CD14-positive monocyte (primary cell): ENCODE measurements around the gene TAF4. TPM values are rescaled to one million over a fixed set of nuclear protein-coding genes. Genes with fewer than 3 reads are reported as not detected.
"Not testable (repeated sequence)": the region's sequence is repeated elsewhere in the genome, so short reads cannot be mapped to it uniquely, and the experiment has no call there.

Experiments used
- DNase-seq, 3 donors: peaks; one replicate each; pipeline ENCODE4 v3.0.0-alpha.2; 2011 to 2022
- H2AFZ ChIP-seq: 2 replicates; pipeline ENCODE4 v1.6.0; 2012; ENCODE audit warnings: mild to moderate bottlenecking, low read depth, low read length, inconsistent platforms; ENCODE audit not compliant: insufficient read depth, poor library complexity, severe bottlenecking
- H3K27ac ChIP-seq, 2 donors: 1 replicate in 1 of 2; 2 replicates in 1 of 2; pipeline ENCODE4 v1.5.1; 2012 to 2013; ENCODE audit warnings: low read length in 2 of 2, control low read depth in 1 of 2, inconsistent platforms in 1 of 2, low read depth in 1 of 2, mild to moderate bottlenecking in 1 of 2
- H3K27me3 ChIP-seq, 2 donors: one replicate each; pipeline versions ENCODE4 v1.6.0 to v1.6.1; 2011 to 2013; ENCODE audit warnings: low read length in 2 of 2; ENCODE audit not compliant: control insufficient read depth in 2 of 2, insufficient read depth in 2 of 2
- H3K36me3 ChIP-seq, 2 donors: replicated peaks in 1 of 2; 1 replicate in 1 of 2; 2 replicates in 1 of 2; pipeline versions ENCODE4 v1.5.1 to v1.6.1; 2012 to 2013; ENCODE audit warnings: low read length in 2 of 2, control low read depth in 1 of 2, inconsistent platforms in 1 of 2, mild to moderate bottlenecking in 1 of 2; ENCODE audit not compliant: insufficient read depth in 2 of 2, control insufficient read depth in 1 of 2
- H3K4me1 ChIP-seq, 2 donors: 1 replicate in 1 of 2; 2 replicates in 1 of 2; pipeline versions ENCODE4 v1.5.1 to v1.6.1; 2012 to 2013; ENCODE audit warnings: low read length in 2 of 2, control low read depth in 1 of 2, inconsistent platforms in 1 of 2, mild to moderate bottlenecking in 1 of 2, moderate library complexity in 1 of 2; ENCODE audit not compliant: insufficient read depth in 2 of 2, control insufficient read depth in 1 of 2
- H3K4me2 ChIP-seq: replicated peaks from 2 replicates; pipeline ENCODE3; 2012; ENCODE audit warnings: low read length, moderate library complexity, mild to moderate bottlenecking; ENCODE audit not compliant: poor library complexity, severe bottlenecking; ENCODE audit errors: extremely low read depth
- H3K4me3 ChIP-seq, 3 experiments: fragments of 200-600 bp in 1 of 3; sonication (generic) in 1 of 3; replicated peaks in 1 of 3; 1 replicate in 2 of 3; 2 replicates in 1 of 3; pipeline ENCODE4 v1.5.1; 2011 to 2013; ENCODE audit warnings: low read length in 3 of 3, mild to moderate bottlenecking in 3 of 3, control low read depth in 2 of 3, low read depth in 2 of 3, inconsistent platforms in 1 of 3, moderate library complexity in 1 of 3
- H3K79me2 ChIP-seq: 2 replicates; pipeline ENCODE4 v1.6.0; 2012; ENCODE audit warnings: mild to moderate bottlenecking, control low read depth, inconsistent platforms, low read length, moderate library complexity; ENCODE audit not compliant: insufficient read depth
- H3K9ac ChIP-seq: 2 replicates; pipeline ENCODE4 v1.6.0; 2017; ENCODE audit warnings: low read length, mild to moderate bottlenecking; ENCODE audit not compliant: insufficient read depth, poor library complexity, severe bottlenecking
- H3K9me3 ChIP-seq, 2 donors: replicated peaks in 1 of 2; 1 replicate in 1 of 2; 2 replicates in 1 of 2; pipeline versions ENCODE4 v1.5.1 to v1.6.1; 2012 to 2013; ENCODE audit warnings: low read length in 2 of 2, control low read depth in 1 of 2; ENCODE audit not compliant: control insufficient read depth in 1 of 2, insufficient read depth in 1 of 2
- H4K20me1 ChIP-seq: 2 replicates; pipeline ENCODE4 v1.6.0; 2012; ENCODE audit warnings: mild to moderate bottlenecking, low read length, control low read depth, moderate library complexity; ENCODE audit not compliant: insufficient read depth
- H3K27ac Mint-ChIP-seq, 7 donors: one replicate each; pipeline ENCODE4 v1.8.0; 2020; ENCODE audit warnings: mild to moderate bottlenecking in 7 of 7, mixed read lengths in 7 of 7, moderate library complexity in 6 of 7, inconsistent platforms in 2 of 7
- H3K27me3 Mint-ChIP-seq, 3 donors: one replicate each; pipeline ENCODE4 v1.8.0; 2021 to 2022; ENCODE audit warnings: low read depth in 3 of 3, mild to moderate bottlenecking in 3 of 3, mixed read lengths in 3 of 3, moderate library complexity in 3 of 3, inconsistent platforms in 1 of 3
- H3K36me3 Mint-ChIP-seq, 2 donors: one replicate each; pipeline ENCODE4 v1.8.0; 2020; ENCODE audit warnings: mixed read lengths in 2 of 2, inconsistent platforms in 1 of 2, mild to moderate bottlenecking in 1 of 2
- H3K4me1 Mint-ChIP-seq: one replicate; pipeline ENCODE4 v1.8.0; 2020; ENCODE audit warnings: mild to moderate bottlenecking, mixed read lengths
- H3K4me3 Mint-ChIP-seq, 2 donors: one replicate each; pipeline ENCODE4 v1.8.0; 2020; ENCODE audit warnings: mild to moderate bottlenecking in 2 of 2, mixed read lengths in 2 of 2, moderate library complexity in 1 of 2
- H3K9me3 Mint-ChIP-seq, 7 donors: one replicate each; pipeline ENCODE4 v1.8.0; 2020 to 2022; ENCODE audit warnings: mixed read lengths in 7 of 7, mild to moderate bottlenecking in 6 of 7, moderate library complexity in 6 of 7, inconsistent platforms in 2 of 7
- CTCF ChIP-seq: fragments of 200-600 bp; IDR thresholded peaks from one replicate; pipeline ENCODE4 v1.8.0; 2022; ENCODE audit warnings: antibody characterized with exemption, mild to moderate bottlenecking
- WGBS: methylation state at CpG from one replicate; pipeline ENCODE4 v1.1.5; 2013; ENCODE audit warnings: missing lambda C conversion rate; ENCODE audit not compliant: insufficient coverage; 5-methylcytosine and 5-hydroxymethylcytosine counted together
- intact Hi-C, 2 donors: fragments of 100-400 bp; cut with micrococcal nuclease; formaldehyde crosslinking; loops; one replicate each; pipeline versions ENCODE4 v1.15.0 to v1.15.1; 2023
- polyA plus RNA-seq, 3 donors: library from polyadenylated mRNA; depleted of rRNA in 1 of 3; unstranded in 2 of 3; stranded (reverse) in 1 of 3; fragments of 300-500 nt in 2 of 3; fragments of >200 nt in 1 of 3; fragmentation: Illumina TruSeq in 2 of 3; gene quantifications; 1 replicate in 2 of 3; 2 replicates in 1 of 3; pipeline ENCODE4 v1.2.3, GENCODE V29; 2012 to 2021

TAF4 gene
- polyA plus RNA-seq, 3 donors, result 0.48 to 14.9 (median 0.99) TPM

DNA sequence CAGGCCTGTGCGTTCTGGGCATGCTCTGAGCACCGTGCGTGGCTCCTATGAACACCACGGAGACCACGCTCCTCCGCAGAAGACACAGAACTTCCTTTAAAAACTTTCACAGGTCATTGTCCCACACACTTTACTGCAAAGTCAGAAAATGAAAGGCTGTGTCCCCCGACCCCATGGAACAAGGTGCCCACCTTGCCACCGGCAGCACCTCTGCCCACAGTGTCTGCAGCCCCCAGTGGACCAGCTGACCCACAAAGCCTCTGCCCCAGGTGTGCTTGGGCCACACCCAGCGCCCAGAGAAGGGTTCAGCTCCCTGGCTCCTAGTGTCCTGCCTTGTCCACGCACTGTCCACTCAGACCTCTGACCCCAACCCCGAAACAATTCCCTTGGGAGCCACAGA is 8.7 kb downstream of the TAF4 start:
- no peak for TF ChIP-seq CTCF
- Histone ChIP-seq H4K20me1 (peaks cover 88% of the 10 kb centered on the region), H3K4me1 (peaks cover 4 to 13% of the 10 kb centered on the region in 2 donors), H3K9me3 (no peaks in the 10 kb centered on the region), H3K27me3 (no peaks in the 10 kb centered on the region), H2AFZ (no peak overlapping the region), H3K4me2 (no peak overlapping the region), H3K79me2 (peaks cover 82% of the 10 kb centered on the region), H3K36me3 (peaks cover 2 to 13% of the 10 kb centered on the region in 2 donors), H3K27ac (no peak overlapping the region), H3K9ac (no peak overlapping the region), H3K4me3 (no peak overlapping the region)
- Mint-ChIP-seq H3K4me1 (peaks cover 18% of the 10 kb centered on the region), H3K27ac (peak overlapping the region in 2 of 7 donors; percentile 57 to 77), H3K4me3 (no peak overlapping the region), H3K36me3 (peaks cover 21 to 47% of the 10 kb centered on the region in 2 donors), H3K27me3 (peaks cover 0 to 1% (median 0%) of the 10 kb centered on the region in 3 donors), H3K9me3 (peaks cover 0 to 3% (median 0%) of the 10 kb centered on the region in 7 donors)
- intact Hi-C loops, result no loop called here
- WGBS, result 58% methylated on average over 11 of the region's 11 CpGs
- no peak for DNase-seq

DNA sequence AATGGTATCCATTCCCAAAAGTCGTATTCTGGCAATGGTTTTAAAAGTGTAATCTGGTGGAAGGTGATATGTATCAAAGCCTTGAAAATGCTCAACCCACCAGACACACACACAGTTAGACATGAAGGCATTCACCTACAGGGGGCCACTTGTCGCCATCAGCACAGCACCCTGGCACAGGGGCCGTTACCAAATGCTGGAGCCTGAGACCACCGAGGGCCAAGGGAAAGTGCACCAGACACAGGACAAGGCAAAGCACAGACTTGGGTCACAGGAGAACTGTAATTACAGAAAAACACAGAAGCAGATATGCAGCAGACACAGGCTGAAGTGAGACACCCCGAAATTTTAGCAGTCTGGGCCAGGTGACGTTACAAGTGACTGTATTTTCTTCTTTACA is 9.3 kb downstream of the TAF4 start:
- H3K27ac ChIP-seq, result no peak overlapping the region
- H3K9me3 ChIP-seq, result no peaks in the 10 kb centered on the region
- WGBS, result 100% methylated on average over 3 of the region's 6 CpGs
- H3K4me3 ChIP-seq, result no peak overlapping the region
- H3K9ac ChIP-seq, result no peak overlapping the region
- no peak for TF ChIP-seq CTCF
- H3K4me1 Mint-ChIP-seq, result peaks cover 16% of the 10 kb centered on the region
- peaks cover 21 to 45% of the 10 kb centered on the region in 2 donors for H3K36me3 Mint-ChIP-seq
- H4K20me1 ChIP-seq, result peaks cover 88% of the 10 kb centered on the region
- DNase-seq, result no peak
- H3K4me3 Mint-ChIP-seq, result no peak overlapping the region
- H3K27me3 ChIP-seq, result no peaks in the 10 kb centered on the region
- peaks cover 0 to 1% (median 0%) of the 10 kb centered on the region in 3 donors for H3K27me3 Mint-ChIP-seq
- H3K4me1 ChIP-seq, result peaks cover 0 to 7% of the 10 kb centered on the region in 2 donors
- H3K4me2 ChIP-seq, result no peak overlapping the region
- H3K36me3 ChIP-seq, result peaks cover 2 to 13% of the 10 kb centered on the region in 2 donors
- peaks cover 81% of the 10 kb centered on the region for H3K79me2 ChIP-seq
- intact Hi-C loops, result no loop called here
- no peak overlapping the region for H3K27ac Mint-ChIP-seq
- no peak overlapping the region for H2AFZ ChIP-seq
- peaks cover 0 to 3% (median 0%) of the 10 kb centered on the region in 7 donors for H3K9me3 Mint-ChIP-seq

GRCh38 chr20:62055862-62056115 is 9.9 kb downstream of the TAF4 start:
- Mint-ChIP-seq H3K36me3 (peaks cover 21 to 45% of the 10 kb centered on the region in 2 donors), H3K27ac (peak overlapping the region in 2 of 7 donors; percentile 13 to 63), H3K4me1 (peaks cover 13% of the 10 kb centered on the region)
- DNase-seq, H3K27ac ChIP-seq, H3K9me3 ChIP-seq, H2AFZ ChIP-seq, H3K4me1 ChIP-seq, H3K27me3 ChIP-seq, H3K4me3 Mint-ChIP-seq, intact Hi-C loops, H3K4me3 ChIP-seq, H3K9ac ChIP-seq, H3K27me3 Mint-ChIP-seq, H3K4me2 ChIP-seq, H3K9me3 Mint-ChIP-seq: not testable (repeated sequence)
- H3K79me2 ChIP-seq, result peaks cover 81% of the 10 kb centered on the region
- H3K36me3 ChIP-seq, result peaks cover 2 to 13% of the 10 kb centered on the region in 2 donors
- 100% methylated on average over 5 of the region's 6 CpGs for WGBS
- H4K20me1 ChIP-seq, result peaks cover 88% of the 10 kb centered on the region
